Adrenal gland (tissue), 12 donors: ENCODE data around the gene CMC1. TPM values are rescaled to one million over a fixed set of nuclear protein-coding genes. Genes with fewer than 3 reads are reported as not detected.

Experiments used
- DNase-seq, 7 donors: peaks; one replicate each; pipeline ENCODE4 v3.0.0-alpha.2; 2019 to 2020
- H3K27ac ChIP-seq, 5 donors: fragments of 200-600 bp; sonication (generic) in 4 of 5; 1 replicate in 3 of 5; 2 replicates in 2 of 5; pipeline versions ENCODE4 v1.5.1 to v1.8.0; 2016 to 2020; ENCODE audit warnings: mild to moderate bottlenecking in 1 of 5
- H3K27me3 ChIP-seq: fragments of 200-600 bp; 2 replicates; pipeline ENCODE4 v1.8.0; 2021
- H3K36me3 ChIP-seq, 2 donors: fragments of 200-600 bp; replicated peaks in 1 of 2; 1 replicate in 1 of 2; 2 replicates in 1 of 2; pipeline versions ENCODE4 v1.5.1 to v1.8.0; 2018 to 2022
- H3K4me1 ChIP-seq, 2 donors: fragments of 200-600 bp; replicated peaks in 1 of 2; 1 replicate in 1 of 2; 2 replicates in 1 of 2; pipeline versions ENCODE4 v1.5.1 to v1.8.0; 2018 to 2021
- H3K4me3 ChIP-seq, 4 donors: fragments of 200-600 bp; sonication (generic) in 3 of 4; one replicate each; pipeline ENCODE4 v1.5.1; 2016 to 2018
- H3K9me3 ChIP-seq, 3 donors: fragments of 200-600 bp; sonication (generic) in 1 of 3; replicated peaks in 1 of 3; 1 replicate in 2 of 3; 2 replicates in 1 of 3; pipeline versions ENCODE4 v1.5.1 to v1.8.0; 2016 to 2021
- POLR2A ChIP-seq, 2 donors: fragments of 450-650 bp; IDR thresholded peaks; one replicate each; pipeline ENCODE4 v1.6.1; 2017; ENCODE audit warnings: antibody characterized with exemption in 2 of 2, mild to moderate bottlenecking in 2 of 2, moderate library complexity in 1 of 2
- WGBS, 4 donors: extraction: QIAGEN DNeasy Blood & Tissue Kit in 2 of 4; methylation state at CpG; one replicate each; pipeline versions ENCODE4 v1.1.5 to v1.1.7; 2013 to 2017; 5-methylcytosine and 5-hydroxymethylcytosine counted together
- intact Hi-C, 2 donors: fragments of 100-400 bp; cut with DNase I; formaldehyde crosslinking; loops; one replicate each; pipeline versions ENCODE4 v1.14.1 to v1.15.0; 2022 to 2023
- polyA plus RNA-seq, 3 donors: library from polyadenylated mRNA; stranded (reverse); fragments of 200-250 nt in 2 of 3; fragments of 350-450 nt in 1 of 3; fragmentation: Illumina TruSeq in 1 of 3; extraction: RNeasy Lipid Tissue Mini Kit (QIAGEN cat#74804) in 1 of 3; gene quantifications; one replicate each; pipeline ENCODE4 v1.2.3, GENCODE V29; 2013 to 2014
- total RNA-seq, 9 donors: library from RNA; depleted of rRNA in 4 of 9; stranded (reverse); fragments of >200 nt in 4 of 9; fragments of 120-200 nt in 1 of 9; fragmentation: NEBNext Ultra II Directional in 1 of 9; extraction: Animal tissue kit (Norgen Biotek cat#: 25700) in 1 of 9; gene quantifications; one replicate each; pipeline versions ENCODE4 v1.1.0 to v1.2.4, GENCODE V29; 2013 to 2023
- TF ChIP-seq, protein P1 (sequence below), 6 experiments: fragments of 450-650 bp in 4 of 6; fragments of 200-600 bp in 2 of 6; sonication (generic) in 1 of 6; IDR thresholded peaks; 1 replicate in 5 of 6; 2 replicates in 1 of 6; pipeline versions ENCODE4 v1.5.1 to v1.8.0; 2016 to 2021; ENCODE audit warnings: antibody characterized with exemption in 6 of 6, mild to moderate bottlenecking in 2 of 6, moderate library complexity in 1 of 6
- donor health status: healthy with polysubstance abuse.
- donor health status: Bipolar disorder and iron deficiency.
- donor health status: DM: yes; HTN: yes; CAD: no.
- donor health status: DM: no; HTN: no; CAD: no.
- donor health status: DM: no; HTN: no; CAD: no.
- donor health status: DM: yes; HTN: yes; CAD: no.

Gene CMC1
- total and polyA plus RNA-seq, 12 donors = 6.7 to 32.8 (median 19.9) TPM

DNA sequence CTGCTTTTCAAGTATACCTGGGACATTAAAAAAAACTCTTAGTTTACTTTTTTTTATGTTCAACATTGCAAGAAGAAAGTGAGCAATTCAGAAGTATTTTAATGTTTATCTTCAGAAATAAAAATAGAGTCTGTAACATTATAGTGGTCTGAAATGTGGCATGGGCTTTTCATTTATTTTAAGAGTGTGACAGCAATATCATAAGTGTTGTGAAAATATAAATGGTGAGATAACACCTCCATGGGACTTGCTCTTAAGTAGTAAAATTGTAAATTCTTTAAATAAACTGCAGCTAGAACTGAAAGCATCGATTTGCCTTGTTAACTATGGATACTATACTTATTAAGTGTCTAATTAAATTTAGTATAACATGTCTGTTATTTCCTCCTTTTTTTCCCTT is 58.3 kb downstream of the CMC1 start:
- Histone ChIP-seq H3K4me1 (peaks cover 0 to 14% of the 10 kb centered on the region in 2 donors), H3K4me3 (no peak overlapping the region), H3K36me3 (no peaks in the 10 kb centered on the region), H3K27ac (no peak overlapping the region), H3K9me3 (no peaks in the 10 kb centered on the region), H3K27me3 (no peaks in the 10 kb centered on the region)
- WGBS, 4 donors = 94 to 100% (median 98%) methylated on average over 1 of the region's 1 CpG
- DNase-seq = no peak
- intact Hi-C loops = no loop called here
- no peak for TF ChIP-seq POLR2A (IDR thresholded peaks at IDR 0.05)
- TF ChIP-seq, protein P1, sequence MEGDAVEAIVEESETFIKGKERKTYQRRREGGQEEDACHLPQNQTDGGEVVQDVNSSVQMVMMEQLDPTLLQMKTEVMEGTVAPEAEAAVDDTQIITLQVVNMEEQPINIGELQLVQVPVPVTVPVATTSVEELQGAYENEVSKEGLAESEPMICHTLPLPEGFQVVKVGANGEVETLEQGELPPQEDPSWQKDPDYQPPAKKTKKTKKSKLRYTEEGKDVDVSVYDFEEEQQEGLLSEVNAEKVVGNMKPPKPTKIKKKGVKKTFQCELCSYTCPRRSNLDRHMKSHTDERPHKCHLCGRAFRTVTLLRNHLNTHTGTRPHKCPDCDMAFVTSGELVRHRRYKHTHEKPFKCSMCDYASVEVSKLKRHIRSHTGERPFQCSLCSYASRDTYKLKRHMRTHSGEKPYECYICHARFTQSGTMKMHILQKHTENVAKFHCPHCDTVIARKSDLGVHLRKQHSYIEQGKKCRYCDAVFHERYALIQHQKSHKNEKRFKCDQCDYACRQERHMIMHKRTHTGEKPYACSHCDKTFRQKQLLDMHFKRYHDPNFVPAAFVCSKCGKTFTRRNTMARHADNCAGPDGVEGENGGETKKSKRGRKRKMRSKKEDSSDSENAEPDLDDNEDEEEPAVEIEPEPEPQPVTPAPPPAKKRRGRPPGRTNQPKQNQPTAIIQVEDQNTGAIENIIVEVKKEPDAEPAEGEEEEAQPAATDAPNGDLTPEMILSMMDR (IDR thresholded peaks at IDR 0.05) = no peak

DNA sequence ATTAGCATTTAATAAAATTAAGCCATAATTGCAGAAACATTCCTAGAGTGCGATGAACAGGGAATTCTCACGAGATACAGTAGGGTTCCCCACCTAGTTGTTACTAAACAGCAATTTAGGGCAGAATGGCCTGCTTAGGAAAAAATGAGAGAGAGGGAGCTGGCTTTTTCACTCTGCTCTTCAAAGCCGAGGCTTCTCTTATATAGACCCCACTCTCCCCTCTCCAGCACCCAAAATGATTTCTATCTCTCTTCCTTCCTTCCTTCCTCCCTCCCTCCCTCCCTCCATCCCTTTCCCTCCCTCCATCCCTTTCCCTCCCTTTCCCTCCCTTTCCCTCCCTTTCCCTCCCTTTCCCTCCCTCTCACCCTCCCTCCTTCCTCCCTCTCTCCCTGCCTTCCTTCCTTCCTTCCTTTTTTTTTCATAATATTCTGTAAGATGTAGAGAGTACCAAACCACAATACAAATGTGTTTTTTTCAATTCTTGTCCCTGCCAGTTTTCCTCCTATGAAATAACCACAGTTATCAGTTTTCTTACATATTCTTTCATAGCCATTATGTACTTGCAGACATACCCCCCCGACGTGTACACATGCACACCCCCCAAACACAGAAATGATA is 59.0 kb downstream of the CMC1 start:
- TF ChIP-seq POLR2A (IDR thresholded peaks at IDR 0.05) = no peak
- TF ChIP-seq, protein P1 (IDR thresholded peaks at IDR 0.05) = no peak
- Histone ChIP-seq H3K36me3 (no peaks in the 10 kb centered on the region), H3K4me1 (peaks cover 0 to 9% of the 10 kb centered on the region in 2 donors), H3K27ac (no peak overlapping the region), H3K27me3 (no peaks in the 10 kb centered on the region), H3K4me3 (no peak overlapping the region), H3K9me3 (no peaks in the 10 kb centered on the region)
- no peak for DNase-seq
- 90 to 96% (median 90%) methylated on average over 5 of the region's 5 CpGs for WGBS, 4 donors
- intact Hi-C loops = no loop called here

DNA sequence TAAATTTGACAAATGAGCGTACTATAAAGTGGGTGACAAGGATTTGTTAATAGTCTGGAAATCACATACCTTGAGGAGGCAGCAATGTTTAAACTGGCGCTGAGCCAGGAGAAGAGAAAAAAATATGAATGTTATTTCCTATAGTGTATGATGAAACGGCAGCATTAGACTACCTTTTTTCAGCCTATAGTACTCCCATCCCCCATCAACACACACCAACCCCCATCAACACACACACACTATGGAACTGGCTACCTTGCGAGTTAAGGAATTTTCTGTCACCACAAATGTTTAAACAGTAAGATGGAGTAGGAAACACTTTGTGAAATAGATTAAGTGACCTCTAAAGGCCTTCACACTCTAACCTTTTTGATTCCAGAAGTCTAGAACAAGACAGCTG is 60.3 kb downstream of the CMC1 start:
- WGBS, 4 donors = 89 to 94% (median 91%) methylated on average over 4 of the region's 4 CpGs
- no peak for TF ChIP-seq POLR2A (IDR thresholded peaks at IDR 0.05)
- TF ChIP-seq, protein P1 (IDR thresholded peaks at IDR 0.05) = no peak
- no peak overlapping the region for H3K4me3 ChIP-seq
- no peak overlapping the region for H3K27ac ChIP-seq
- H3K9me3 ChIP-seq = no peaks in the 10 kb centered on the region
- intact Hi-C loops = no loop called here
- no peak for DNase-seq
- no peaks in the 10 kb centered on the region for H3K4me1 ChIP-seq
- no peaks in the 10 kb centered on the region for H3K36me3 ChIP-seq
- H3K27me3 ChIP-seq = no peaks in the 10 kb centered on the region

DNA sequence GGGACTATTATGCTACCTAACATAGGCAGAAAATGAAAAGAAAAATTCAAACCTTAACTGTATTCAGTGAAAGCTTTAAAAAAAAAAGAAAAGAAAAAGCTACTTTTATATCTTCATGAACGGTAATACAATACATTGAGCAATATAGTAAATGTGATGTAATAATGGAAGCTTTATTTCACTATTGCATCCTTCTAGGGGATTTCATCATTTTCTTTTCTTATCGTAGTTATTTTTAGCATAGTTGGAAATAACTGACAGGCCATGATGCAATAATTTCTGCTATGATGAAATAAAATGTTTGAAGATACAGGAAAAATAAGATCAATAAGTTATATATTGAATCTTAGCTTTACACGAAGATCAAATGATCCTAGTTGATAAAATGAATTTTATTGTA is 66.8 kb downstream of the CMC1 start:
- DNase-seq = no peak
- intact Hi-C loops = no loop called here
- 68 to 75% (median 73%) methylated on average over 3 of the region's 3 CpGs for WGBS, 4 donors
- no peaks in the 10 kb centered on the region for H3K36me3 ChIP-seq
- TF ChIP-seq, protein P1 (IDR thresholded peaks at IDR 0.05) = no peak
- H3K4me3 ChIP-seq = no peak overlapping the region
- H3K27me3 ChIP-seq = no peaks in the 10 kb centered on the region
- no peak overlapping the region for H3K27ac ChIP-seq
- H3K9me3 ChIP-seq = no peaks in the 10 kb centered on the region
- no peaks in the 10 kb centered on the region for H3K4me1 ChIP-seq
